Measurements from ENCODE around the gene ARMH2.
A peak's percentile ranks its signal among the peaks of the same experiment; 100 is the strongest.

The ARMH2 gene

DNA sequence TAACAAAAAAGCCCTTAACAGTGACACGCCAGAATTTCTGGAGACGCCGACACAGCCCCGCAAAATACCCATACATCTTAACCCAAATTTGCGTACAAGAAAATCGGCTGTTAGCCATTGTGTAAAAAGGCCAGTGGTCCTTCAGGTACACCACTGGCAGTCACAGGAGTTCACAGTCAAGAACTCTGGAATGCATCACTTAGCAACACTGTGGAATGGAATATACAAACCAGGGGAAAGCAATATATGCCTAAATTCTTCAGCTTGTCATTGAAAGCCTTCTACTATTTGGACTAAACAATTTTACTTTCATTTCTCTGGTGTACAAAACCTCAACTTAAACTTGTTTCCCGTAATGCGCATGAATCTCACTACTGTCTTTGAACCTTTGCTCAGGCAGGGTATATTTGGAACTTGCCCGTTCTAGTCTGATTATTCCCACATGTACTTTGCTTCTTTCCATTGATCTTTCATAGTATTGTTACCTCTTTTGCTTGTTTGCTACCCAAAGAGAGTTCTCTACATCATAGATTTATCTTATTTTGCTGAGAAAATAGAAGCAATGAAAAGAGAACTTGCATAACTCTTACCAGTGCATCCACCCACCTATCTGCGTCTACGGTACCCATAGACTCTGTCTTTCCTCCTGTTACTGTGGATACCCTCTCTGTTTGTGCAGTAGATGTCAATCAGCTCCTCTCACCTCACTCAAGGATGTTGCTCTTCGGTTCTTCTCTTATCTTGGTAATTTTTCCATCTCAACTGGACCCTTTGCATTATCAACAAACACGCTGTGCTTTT, at the start of gene ARMH2:
Gene ARMH2, minus strand, starts transcription at position 178 of the 801 bp plus-strand sequence. Its CDS starts 60 bp downstream, at position 118.
- DNase-seq (ENCODE audit: low read depth): no peak

DNA sequence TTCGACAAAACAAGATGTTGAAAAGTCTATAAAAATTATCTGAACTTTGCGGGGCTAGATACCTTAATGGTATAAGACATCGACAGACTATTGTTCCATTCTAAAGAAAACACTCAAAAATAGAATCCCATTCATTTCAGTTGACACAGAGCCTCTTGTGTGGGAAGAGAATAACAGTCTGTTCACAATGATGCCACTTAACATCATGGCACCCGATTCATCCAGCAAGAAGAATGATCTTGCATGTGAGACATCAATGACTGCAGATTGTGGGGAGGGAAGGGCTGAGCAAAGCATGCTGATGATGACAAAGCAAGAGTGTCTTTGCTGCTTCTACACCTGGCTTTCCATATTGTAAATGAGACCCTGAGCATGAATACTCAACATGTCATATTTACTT, 49.7 kb upstream of the ARMH2 start:
- DNase-seq (ENCODE audit: low read depth): no peak

DNA sequence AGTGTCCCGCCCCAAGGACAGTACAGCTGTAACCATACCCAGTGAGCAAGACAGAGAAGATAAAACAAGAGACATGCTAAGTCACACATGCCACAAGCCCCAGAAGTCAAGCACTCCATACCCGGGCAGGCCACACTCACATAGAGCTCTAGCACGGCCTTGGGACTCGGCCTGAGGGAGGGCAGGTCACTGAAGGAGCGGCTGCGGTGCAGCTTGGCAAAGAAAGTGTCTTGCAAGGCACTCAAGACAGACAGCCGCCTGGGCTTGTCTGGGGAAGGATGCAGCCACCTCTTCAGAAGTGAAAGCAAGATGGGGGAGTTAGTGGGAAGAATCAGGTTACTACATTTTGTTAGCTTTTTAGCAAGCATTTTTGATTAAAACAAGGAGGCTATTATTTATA, 48.7 kb upstream of the ARMH2 start:
- no peak for DNase-seq (ENCODE audit: low read depth)

DNA sequence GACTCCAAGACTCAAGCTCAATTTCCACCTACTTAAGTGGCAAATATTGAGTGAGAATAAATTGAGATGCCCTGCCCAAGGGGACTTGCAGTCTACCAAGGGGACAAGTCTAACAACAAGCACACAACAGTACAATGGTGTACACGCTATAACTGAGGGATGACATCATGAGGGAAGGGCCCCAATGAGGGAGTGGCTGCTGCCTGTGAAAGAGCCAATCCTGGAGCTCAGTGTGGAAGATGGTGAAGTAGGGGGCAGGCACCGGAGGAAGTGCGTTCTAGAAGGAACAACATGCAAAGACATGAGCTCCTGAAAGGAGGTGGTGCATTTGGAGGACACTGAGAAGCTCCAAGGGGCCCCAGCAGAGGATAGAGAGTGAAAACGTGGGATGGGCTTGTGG, 46.9 kb upstream of the ARMH2 start:
- DNase-seq (ENCODE audit: low read depth): no peak

DNA sequence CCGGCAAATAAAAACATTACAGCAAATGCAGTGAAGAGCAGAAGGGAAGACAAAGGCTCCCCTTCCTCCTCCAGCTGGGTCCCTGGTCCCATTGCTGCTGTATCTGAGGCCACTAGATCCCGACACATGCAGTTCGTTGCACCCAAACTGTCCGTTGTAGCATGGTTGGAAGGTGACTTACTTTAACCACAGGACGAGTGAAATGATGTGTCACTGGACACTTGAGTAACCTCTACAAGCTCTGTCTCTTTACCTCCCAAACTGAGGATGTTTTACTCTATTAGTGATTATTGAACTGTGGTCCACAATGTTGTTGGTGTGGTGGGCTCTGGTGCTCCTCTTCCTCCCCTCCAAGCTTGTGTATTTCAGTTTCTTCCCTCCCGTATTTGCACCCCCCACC, 46.2 kb upstream of the ARMH2 start:
- no peak for DNase-seq (ENCODE audit: low read depth)

DNA sequence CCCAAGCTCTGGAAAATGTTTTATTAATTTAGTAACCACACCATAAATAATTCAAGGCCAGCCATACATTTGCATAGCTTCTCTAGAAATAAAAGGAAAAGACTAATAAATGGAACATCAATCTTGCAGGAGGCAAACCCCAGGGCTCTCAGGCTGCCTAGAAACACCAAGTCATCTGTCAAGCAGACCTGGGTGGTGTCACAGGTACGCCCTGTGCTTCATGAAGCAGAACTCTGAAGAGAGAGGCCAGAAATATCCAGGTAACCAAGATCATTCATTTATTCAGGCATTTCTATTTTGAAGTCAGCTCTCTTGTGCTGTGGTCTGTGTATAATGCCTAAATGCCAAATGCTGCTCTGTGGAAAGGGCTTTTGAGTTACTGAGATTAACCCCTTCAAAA, 45.3 kb upstream of the ARMH2 start:
- no peak for DNase-seq (ENCODE audit: low read depth)

DNA sequence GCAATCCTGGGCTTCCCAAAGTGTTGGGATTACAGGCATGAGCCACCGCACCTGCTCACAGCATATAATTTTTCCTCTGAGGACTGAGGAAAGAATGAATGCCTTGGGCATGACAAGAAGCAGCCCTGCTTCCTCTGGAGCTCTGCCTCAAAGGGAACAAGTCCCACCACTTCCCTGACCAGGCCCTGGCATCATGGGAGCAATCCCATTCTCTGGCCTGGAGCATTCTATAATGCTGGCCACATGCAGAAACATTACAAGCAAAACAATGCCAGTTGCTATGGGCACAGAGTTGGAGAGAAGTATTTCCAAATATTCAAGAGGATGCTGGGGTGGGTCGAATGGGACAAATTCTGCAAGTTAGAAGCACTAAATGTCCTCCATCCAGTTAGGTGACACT, 41.5 kb upstream of the ARMH2 start:
- DNase-seq (ENCODE audit: low read depth): no peak

DNA sequence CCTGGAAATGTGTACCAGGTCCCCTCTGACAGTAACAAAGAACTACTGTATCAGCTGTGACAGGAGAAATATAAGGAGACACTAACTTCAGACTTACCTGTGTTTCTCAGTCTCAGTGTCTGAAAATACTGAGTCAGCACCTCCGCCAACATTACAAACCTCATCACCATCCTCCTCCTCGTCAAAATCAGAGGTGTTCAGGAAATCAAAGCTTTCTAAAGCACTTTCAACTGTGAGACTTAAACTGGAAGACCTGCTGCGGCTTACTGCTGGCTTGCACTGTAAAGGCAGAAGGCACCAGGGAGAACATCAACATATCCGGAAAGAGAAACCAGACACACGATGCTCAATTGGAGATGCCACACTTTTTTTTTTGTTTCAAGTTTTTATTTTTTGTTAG, 40.3 kb upstream of the ARMH2 start:
- DNase-seq (ENCODE audit: low read depth): no peak

DNA sequence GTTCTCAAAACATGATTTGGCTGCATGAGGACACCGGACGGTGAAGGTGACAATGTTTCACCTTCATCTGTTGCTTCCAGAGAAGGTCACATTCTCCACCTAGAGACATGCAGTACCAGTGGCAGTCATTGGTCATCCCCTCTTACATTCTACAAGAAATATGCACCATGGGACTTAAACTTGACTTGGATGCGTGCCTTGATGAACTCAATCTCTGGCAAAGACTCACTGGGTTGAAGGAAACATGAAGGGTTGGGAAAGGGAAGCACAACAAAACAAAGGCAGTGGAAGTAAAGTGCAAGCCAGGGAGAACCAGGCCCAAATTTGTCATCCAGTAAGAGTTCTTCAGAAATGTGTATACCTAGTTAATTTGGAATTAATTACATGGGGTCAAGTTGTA, 39.4 kb upstream of the ARMH2 start:
- no peak for DNase-seq (ENCODE audit: low read depth)

DNA sequence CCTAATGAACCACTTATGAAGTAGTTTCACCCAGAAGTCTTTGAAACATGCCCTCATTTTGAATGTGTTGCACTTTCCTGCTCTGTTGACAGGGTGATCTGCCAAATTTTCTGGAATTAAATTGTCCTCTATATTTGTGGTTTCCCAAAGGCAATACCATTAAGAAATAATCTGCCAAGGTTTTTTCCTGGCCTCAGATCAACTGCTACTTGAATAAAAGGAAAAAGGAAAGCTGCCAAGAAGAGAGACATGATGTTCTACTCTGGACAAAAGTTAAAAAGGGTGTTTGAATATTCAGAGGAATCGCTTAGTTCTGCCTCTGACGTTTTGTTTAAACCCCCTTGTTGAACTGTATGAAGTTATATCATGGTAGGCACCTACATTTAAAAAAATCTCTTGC, 37.4 kb upstream of the ARMH2 start:
- no peak for DNase-seq (ENCODE audit: low read depth)

DNA sequence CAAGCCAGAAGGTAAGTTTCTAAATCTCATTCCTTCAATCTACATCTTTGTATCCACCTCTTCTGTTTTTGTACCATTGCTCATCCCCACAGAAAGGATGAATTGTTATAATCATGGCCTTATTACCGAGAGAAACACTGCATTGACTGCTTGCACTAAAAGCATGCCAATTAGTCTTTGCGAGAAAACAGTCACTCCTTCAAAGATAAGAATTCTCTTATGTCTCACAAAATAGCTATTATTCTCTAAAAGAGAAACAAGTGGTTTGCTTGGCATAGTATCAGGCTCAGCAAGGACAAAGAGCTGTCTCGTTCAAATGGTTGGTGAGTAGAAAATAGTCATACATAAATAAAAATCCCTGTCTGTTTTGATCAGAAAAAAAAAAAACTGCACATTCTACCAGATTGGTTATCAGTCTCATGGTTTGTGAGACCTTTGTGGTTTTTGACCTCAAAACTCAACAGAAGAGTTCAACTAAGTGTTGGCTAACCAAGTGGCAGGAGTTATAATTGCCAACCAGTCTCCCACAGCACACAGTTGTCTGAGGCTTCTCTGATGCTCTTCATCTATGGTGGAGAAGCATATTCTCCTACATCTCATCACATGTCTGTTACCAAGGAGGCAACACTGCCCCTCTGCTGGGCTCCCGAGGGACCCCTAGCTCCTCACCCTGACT, 35.1 kb upstream of the ARMH2 start:
- DNase-seq (ENCODE audit: low read depth): no peak

DNA sequence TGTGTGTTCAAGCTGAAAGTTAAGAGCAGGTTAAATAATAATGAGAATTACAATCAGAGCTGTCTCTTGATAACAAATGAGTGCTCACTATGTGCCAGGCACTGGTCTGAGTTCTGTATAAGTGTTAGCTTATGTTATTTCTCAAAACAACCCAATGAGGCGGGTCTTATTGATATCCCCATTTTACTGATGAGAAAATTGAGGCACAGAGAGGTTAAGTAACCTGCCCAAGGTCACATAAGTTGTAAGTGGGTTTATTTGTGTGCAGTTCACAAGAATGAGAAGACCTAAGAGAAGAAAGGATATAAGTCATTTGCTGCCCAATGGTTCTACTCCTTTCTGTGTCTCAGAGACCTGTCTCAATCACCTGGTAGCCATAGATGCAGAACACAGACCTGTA, 34.1 kb upstream of the ARMH2 start:
- no peak for DNase-seq (ENCODE audit: low read depth)

DNA sequence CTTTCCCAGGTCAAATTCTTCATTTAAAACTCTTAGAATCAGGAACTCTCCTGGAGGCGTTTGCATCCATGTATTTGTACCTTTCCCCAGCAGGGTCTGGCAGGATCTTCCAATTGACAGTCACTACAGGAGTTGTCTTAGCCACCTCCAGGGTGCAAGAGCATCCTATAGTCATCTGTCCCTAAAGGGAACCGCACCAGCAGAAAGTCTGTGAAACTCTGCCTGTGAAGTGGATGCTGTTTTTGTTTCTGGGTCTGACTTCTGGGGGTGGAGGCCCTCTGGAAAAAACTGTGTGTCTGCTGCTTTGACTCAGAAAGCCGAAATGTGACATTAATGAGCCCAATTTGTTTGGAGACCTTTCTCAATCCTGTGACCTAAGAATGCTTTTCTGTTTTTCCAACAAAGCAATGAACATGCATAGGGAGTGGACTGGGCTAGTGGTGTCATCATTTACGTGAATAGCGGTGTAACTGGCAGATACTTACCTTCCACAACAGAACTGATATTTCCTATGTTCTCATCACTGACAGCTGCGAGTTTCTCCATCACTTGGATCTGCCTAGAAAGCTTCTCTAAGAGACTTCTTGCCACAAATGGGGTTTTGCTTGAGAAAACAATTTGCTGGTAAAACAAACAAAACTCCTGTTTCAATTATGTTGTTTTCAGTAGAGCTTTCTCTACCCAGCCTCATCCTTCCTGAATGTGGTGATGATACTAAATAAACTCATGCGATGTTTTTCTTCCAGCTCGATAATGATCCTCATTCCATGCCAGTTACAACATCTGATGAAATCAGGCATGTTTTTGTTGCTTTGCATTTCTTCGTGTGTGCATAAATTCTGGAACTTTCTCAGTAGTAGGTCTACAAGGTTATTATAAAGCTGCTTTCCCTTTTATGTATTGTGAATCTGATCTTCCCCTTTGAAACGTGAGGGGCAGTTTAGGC, 33.3 kb upstream of the ARMH2 start:
- peak; percentile 33 for DNase-seq (ENCODE audit: low read depth)

DNA sequence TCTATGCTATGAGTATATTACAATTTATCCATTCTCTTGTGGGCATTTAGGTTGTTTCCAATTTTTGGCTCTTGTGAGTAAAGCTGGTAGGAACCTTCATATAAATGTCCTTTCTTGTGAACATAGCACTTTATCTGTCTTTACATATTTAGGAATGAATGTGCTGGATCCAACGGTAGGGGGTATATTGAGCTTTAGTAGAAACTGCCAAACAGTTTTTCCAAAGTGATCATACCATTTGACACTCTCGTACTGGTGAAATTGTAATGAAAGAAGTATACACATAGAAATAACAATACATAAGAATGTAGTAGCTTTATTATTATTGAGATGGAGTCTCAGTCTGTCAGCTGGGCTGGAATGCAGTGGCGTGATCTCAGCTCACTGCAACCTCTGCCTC, 30.9 kb upstream of the ARMH2 start:
- no peak for DNase-seq (ENCODE audit: low read depth)

DNA sequence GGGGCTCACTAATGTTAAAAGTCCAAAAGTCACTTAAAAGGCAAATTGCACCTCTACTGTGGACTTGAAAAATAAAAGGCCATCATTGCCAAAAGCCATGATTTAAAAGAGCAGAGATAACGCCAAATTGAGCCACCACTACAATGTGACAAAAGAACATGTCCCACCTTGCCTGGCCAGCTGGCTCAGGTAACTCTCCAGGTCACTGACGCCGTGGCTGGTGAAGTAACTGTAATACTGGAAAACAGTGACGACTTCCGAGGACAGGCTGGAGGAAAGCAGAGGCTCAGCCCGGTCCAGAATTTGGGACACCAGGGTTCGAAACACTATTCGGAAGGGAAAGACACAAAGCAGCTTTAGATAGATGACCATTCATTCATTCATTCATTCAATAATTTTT, 29.3 kb upstream of the ARMH2 start:
- DNase-seq (ENCODE audit: low read depth): no peak

DNA sequence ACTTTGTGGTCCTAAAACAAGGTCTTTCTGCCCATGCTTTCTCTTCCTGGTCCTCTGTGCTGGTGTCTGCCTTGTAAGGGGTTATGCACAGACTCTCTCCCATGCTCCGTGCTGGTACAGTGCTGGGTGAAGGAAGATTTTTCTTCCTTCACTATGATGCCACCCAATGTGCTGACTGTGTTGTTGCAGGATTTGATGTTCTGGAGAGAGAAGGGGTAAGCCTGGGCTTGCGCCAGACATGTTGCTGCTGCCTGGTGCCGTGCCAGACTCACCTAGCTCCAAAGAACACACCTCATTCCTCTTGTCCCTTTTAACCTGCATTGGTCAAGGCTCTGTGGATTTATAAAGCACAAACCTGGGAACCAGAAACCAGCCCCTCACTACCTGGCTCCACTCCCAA, 28.4 kb upstream of the ARMH2 start:
- DNase-seq (ENCODE audit: low read depth): no peak

DNA sequence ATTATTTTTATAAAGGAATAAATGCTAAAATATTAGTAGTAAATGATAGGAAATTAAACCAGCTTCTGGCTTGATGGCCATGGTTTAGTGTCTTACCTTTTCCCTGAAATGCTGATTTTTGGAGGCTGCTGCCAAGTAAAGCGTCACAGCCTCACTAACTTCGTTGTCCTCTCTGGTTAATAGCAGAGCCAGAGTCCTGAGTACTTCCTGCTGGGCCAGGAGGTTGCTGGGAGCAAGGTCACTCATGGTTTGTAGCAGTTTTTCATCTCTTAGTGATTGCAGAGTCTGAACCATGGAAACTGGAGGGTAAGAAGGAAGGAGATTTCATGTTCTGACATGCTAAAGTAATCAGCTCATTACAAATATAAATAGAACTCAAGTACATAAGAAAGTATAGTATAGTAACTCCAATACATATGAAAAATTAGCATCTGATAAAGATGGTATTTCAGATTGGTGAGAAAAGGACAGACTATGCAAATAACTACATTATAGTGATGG, 26.5 kb upstream of the ARMH2 start:
- no peak for DNase-seq (ENCODE audit: low read depth)

DNA sequence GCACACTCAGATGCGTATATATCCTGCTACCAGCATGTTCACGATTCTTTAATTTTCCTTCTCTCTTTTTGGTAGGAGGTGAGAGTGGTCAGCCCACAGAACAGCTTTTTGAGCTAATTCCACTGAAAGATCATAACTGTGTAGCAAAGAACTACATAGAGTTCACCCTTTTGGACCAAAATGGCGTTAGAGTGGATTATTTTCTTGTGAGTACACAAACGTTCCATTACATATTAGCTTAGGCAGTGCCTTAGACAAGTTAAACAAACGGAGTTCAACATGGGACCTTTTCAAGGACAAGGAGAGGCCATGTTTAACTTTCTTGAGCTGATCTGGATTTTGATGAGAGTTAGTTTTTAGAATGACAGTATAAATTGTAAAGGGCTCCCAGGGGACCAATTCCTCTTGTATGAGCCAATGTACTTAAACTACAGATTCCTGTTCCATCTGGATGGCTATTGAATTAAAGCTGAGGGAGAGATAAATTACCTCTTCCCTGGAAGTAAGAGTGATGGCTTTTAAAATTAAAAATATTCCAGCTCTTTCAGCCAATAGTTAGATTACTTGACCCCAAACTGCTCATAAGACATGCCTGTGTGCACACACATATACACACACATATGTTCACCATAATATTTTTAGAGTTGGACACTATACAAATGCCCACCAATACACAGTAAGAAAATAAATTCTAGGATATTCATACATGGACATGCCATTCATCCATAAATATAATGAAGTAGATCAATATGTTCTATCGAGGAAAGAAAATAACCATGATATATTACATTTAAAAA, 25.6 kb upstream of the ARMH2 start:
- DNase-seq (ENCODE audit: low read depth): no peak

DNA sequence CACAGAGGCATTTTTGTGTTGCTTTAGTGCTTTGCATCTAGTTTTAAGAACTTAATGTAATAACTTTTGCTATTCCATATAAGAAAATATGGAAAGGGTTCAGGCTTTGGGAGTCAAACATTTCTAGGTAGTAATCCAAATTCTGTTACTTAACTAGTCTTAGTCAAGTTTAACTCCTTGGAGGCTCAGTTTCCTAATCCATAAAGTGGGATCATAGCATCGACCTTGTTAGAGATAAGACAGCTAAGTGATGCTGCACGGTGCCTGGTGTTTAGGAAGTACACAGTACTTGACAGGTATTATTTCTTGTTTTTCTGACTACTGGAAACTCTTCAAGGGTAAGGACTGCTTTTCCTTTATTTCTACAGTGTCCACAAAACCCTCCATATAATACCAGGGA, 24.5 kb upstream of the ARMH2 start:
- no peak for DNase-seq (ENCODE audit: low read depth)

DNA sequence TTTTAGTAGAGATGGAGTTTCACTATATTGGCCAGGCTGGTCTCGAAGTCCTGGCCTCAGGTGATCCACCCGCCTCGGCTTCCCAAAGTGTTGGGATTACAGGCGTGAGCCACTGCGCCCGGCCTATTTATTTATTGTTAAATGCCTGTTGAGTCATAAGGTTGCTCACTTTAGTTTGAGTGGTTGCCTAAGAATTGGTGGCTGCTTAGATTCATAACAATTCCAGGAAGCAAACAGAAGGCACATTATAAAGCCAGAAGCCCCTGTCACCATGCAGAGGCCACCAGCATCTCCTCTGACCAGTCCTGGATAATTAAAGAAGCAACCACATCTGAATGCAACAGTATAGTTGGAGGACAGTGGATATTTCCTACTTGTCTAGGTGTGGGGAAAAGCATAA, 24.0 kb upstream of the ARMH2 start:
- no peak for DNase-seq (ENCODE audit: low read depth)

DNA sequence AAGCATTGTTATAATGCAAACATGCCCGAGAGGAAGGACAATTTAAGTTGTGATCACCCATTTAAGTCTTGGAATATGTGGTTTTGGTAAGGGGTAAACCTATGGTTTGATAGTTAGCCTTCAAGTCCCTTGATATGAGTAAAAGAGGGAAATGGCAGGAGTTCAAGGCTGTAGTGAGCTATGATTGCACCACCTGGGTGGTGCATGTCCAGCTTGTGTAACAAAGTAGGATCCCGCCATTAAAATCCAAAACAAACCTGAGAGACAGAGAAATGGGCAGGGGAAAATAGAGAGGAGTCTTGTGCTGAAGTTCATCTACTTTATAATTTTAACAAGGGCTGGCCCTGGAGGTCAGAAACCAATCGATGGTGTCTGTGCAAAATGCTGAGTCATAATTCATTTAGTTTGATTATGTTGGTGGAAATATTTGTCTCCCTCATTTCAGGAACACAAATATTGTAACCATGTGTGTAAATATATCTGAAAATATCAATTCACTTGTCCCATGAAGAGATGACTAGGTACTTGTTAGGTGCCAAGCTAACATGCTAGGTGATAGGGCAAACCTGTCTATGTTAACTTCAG, 23.2 kb upstream of the ARMH2 start:
- DNase-seq (ENCODE audit: low read depth): no peak

Measured in GM04504 (cell line).